HCT116 (cell line): ENCODE results near the gene MT1X. TPM values are rescaled to one million over a fixed set of nuclear protein-coding genes. Genes with fewer than 3 reads are reported as not detected.

ENCODE experiments used
- total RNA-seq: library from RNA; stranded (reverse); gene quantifications from one replicate; pipeline ENCODE4 v1.2.1, GENCODE V29; 2021; ENCODE audit not compliant: unreplicated experiment

MT1X gene
- total RNA-seq, 1 experiment from 2014 or later = 50.2 TPM

Other genes with a start within 250 kb of the MT1X start
- gene NUDT21, start 231.1 kb upstream of the MT1X start, total RNA-seq = 218 TPM
- 51.6 TPM for gene OGFOD1, start 230.9 kb upstream of the MT1X start, total RNA-seq
- 26.7 TPM for gene BBS2, start 162.4 kb upstream of the MT1X start, total RNA-seq
- not detected for gene MT4, start 117.4 kb upstream of the MT1X start, total RNA-seq
- not detected for gene MT3, start 92.9 kb upstream of the MT1X start, total RNA-seq
- gene MT2A, start 73.9 kb upstream of the MT1X start, total RNA-seq = 710 TPM
- gene MT1E, start 56.7 kb upstream of the MT1X start, total RNA-seq = 383 TPM
- gene MT1M, start 49.8 kb upstream of the MT1X start, total RNA-seq = 0.39 TPM
- gene MT1A, start 43.8 kb upstream of the MT1X start, total RNA-seq = not detected
- gene MT1B, start 30.6 kb upstream of the MT1X start, total RNA-seq = not detected
- 7.3 TPM for gene MT1F, start 24.5 kb upstream of the MT1X start, total RNA-seq
- 1.2 TPM for gene MT1G, start 14.4 kb upstream of the MT1X start, total RNA-seq
- not detected for gene MT1H, start 12.7 kb upstream of the MT1X start, total RNA-seq
- gene NUP93, start 47.7 kb downstream of the MT1X start, total RNA-seq = 144 TPM
- gene SLC12A3, start 182.7 kb downstream of the MT1X start, total RNA-seq = not detected
- gene HERPUD1, start 249.7 kb downstream of the MT1X start, total RNA-seq = 113 TPM